GDM1 (cell line): ENCODE results near the gene MAPKAPK3.

ENCODE experiments used
- DNase-seq: peaks from one replicate; lab custom pipeline; 2025; lab: John Stamatoyannopoulos, UW

The MAPKAPK3 gene

GRCh38 chr3:50617096-50617791 is at the start of gene MAPKAPK3:
TSS of gene MAPKAPK3 (plus strand) at chr3:50617151. CDS start at chr3:50617566, 415 bp downstream.
- no peak for DNase-seq

- DNase-seq: peak; percentile 64
Observed at GRCh38 chr3:50567386-50568167, 49.4 kb upstream of the MAPKAPK3 start, which contains the start of gene C3orf18. TSS of gene C3orf18 (minus strand) at chr3:50567747. CDS start at chr3:50565699, 2,048 bp downstream.

GRCh38 chr3:50568947-50569749 is 47.8 kb upstream of the MAPKAPK3 start, which contains the start of gene HEMK1:
TSS of gene HEMK1 (plus strand) at chr3:50569522. CDS start at chr3:50571105, 1,583 bp downstream.
- DNase-seq: peak; percentile 87

GRCh38 chr3:50570508-50571279 is 46.3 kb upstream of the MAPKAPK3 start:
- DNase-seq: no peak

- no peak for DNase-seq
Observed at GRCh38 chr3:50571486-50571885, 45.5 kb upstream of the MAPKAPK3 start.

GRCh38 chr3:50572158-50572557 is 44.8 kb upstream of the MAPKAPK3 start:
- peak; percentile 66 for DNase-seq

- DNase-seq: no peak
Observed at GRCh38 chr3:50572801-50573371, 44.1 kb upstream of the MAPKAPK3 start.

GRCh38 chr3:50573566-50574443 is 43.1 kb upstream of the MAPKAPK3 start:
- DNase-seq: no peak

GRCh38 chr3:50574444-50574831 is 42.5 kb upstream of the MAPKAPK3 start:
- no peak for DNase-seq

- no peak for DNase-seq
Observed at GRCh38 chr3:50575372-50575771, 41.6 kb upstream of the MAPKAPK3 start.

- no peak for DNase-seq
Observed at GRCh38 chr3:50577348-50577747, 39.6 kb upstream of the MAPKAPK3 start.

- no peak for DNase-seq
Observed at GRCh38 chr3:50580683-50581458, 36.1 kb upstream of the MAPKAPK3 start.

- DNase-seq: no peak
Observed at GRCh38 chr3:50581459-50581842, 35.5 kb upstream of the MAPKAPK3 start.

- DNase-seq: no peak
Observed at GRCh38 chr3:50582083-50582482, 34.9 kb upstream of the MAPKAPK3 start.

- DNase-seq: no peak
Observed at GRCh38 chr3:50583897-50584296, 33.1 kb upstream of the MAPKAPK3 start.

GRCh38 chr3:50584391-50584790 is 32.6 kb upstream of the MAPKAPK3 start:
- no peak for DNase-seq

- DNase-seq: no peak
Observed at GRCh38 chr3:50585919-50586762, 30.8 kb upstream of the MAPKAPK3 start.

GRCh38 chr3:50586763-50587070 is 30.2 kb upstream of the MAPKAPK3 start:
- DNase-seq: no peak

- no peak for DNase-seq
Observed at GRCh38 chr3:50587373-50587772, 29.6 kb upstream of the MAPKAPK3 start.
